GM23248 (cell line): Measurements from ENCODE around the gene ACTN4. TPM values are rescaled to one million over a fixed set of nuclear protein-coding genes. Genes with fewer than 3 reads are reported as not detected.
"Not testable (repeated sequence)": the region's sequence is repeated elsewhere in the genome, so short reads cannot be mapped to it uniquely, and the experiment has no call there.

Experiments
- DNase-seq: peaks from one replicate; pipeline ENCODE4 v3.0.0-alpha.2; 2015
- H2AFZ ChIP-seq: fragments of 200-600 bp; sonication (generic); 2 replicates; pipeline ENCODE4 v1.6.1; 2016; ENCODE audit warnings: antibody characterized with exemption
- H3F3A ChIP-seq: fragments of 200-600 bp; sonication (generic); 2 replicates; pipeline ENCODE4 v1.6.1; 2016; ENCODE audit warnings: mild to moderate bottlenecking, antibody characterized with exemption, mixed run types; ENCODE audit not compliant: insufficient read depth
- H3K27ac ChIP-seq: fragments of 200-600 bp; sonication (generic); 2 replicates; pipeline ENCODE4 v1.5.1; 2016; ENCODE audit warnings: mild to moderate bottlenecking
- H3K27me3 ChIP-seq: fragments of 200-600 bp; sonication (generic); replicated peaks from 2 replicates; pipeline ENCODE4 v1.6.1; 2016; ENCODE audit warnings: mild to moderate bottlenecking; ENCODE audit not compliant: insufficient read depth
- H3K36me3 ChIP-seq: fragments of 200-600 bp; sonication (generic); 2 replicates; pipeline ENCODE4 v1.6.1; 2016; ENCODE audit warnings: low read depth, mild to moderate bottlenecking
- H3K4me1 ChIP-seq: fragments of 200-600 bp; sonication (generic); 2 replicates; pipeline ENCODE4 v1.6.1; 2016; ENCODE audit warnings: mild to moderate bottlenecking; ENCODE audit not compliant: insufficient read depth
- H3K4me2 ChIP-seq: fragments of 200-600 bp; sonication (generic); one replicate; pipeline ENCODE4 v1.6.1; 2016; ENCODE audit warnings: mild to moderate bottlenecking; ENCODE audit not compliant: unreplicated experiment
- H3K4me3 ChIP-seq: fragments of 200-600 bp; sonication (generic); 2 replicates; pipeline ENCODE4 v1.5.1; 2016; ENCODE audit warnings: mild to moderate bottlenecking
- H3K79me2 ChIP-seq: fragments of 200-600 bp; sonication (generic); 2 replicates; pipeline ENCODE4 v1.6.1; 2016; ENCODE audit warnings: mild to moderate bottlenecking; ENCODE audit not compliant: insufficient read depth
- H3K9ac ChIP-seq: fragments of 200-600 bp; sonication (generic); 2 replicates; pipeline ENCODE4 v1.6.1; 2016; ENCODE audit warnings: mild to moderate bottlenecking
- H3K9me2 ChIP-seq: fragments of 200-600 bp; sonication (generic); 2 replicates; pipeline ENCODE4 v1.6.1; 2016; ENCODE audit warnings: mixed run types, mild to moderate bottlenecking, moderate library complexity; ENCODE audit not compliant: insufficient read depth
- H3K9me3 ChIP-seq: fragments of 200-600 bp; sonication (generic); one replicate; pipeline ENCODE4 v1.6.1; 2017; ENCODE audit warnings: low read depth
- H4K20me1 ChIP-seq: fragments of 200-600 bp; sonication (generic); 2 replicates; pipeline ENCODE4 v1.6.0; 2016; ENCODE audit not compliant: insufficient read depth
- EZH2 ChIP-seq: fragments of 200-600 bp; sonication (generic); IDR thresholded peaks from 2 replicates; pipeline ENCODE4 v1.6.1; 2018; ENCODE audit warnings: antibody characterized with exemption, mild to moderate bottlenecking; ENCODE audit not compliant: insufficient read depth, poor library complexity, severe bottlenecking
- EZH2phosphoT487 ChIP-seq: fragments of 200-600 bp; sonication (generic); IDR thresholded peaks from 2 replicates; pipeline ENCODE4 v1.6.1; 2018; ENCODE audit warnings: antibody characterized with exemption, moderate library complexity, mild to moderate bottlenecking, low read depth; ENCODE audit not compliant: insufficient read depth
- WGBS, 2 experiments: methylation state at CpG; one replicate each; pipeline ENCODE4 v1.1.6; 2015 to 2017; ENCODE audit warnings: low lambda C conversion rate in 2 of 2, low coverage in 1 of 2; ENCODE audit errors: missing lambda C conversion rate in 2 of 2; 5-methylcytosine and 5-hydroxymethylcytosine counted together
- in situ Hi-C: fragments of 300-500 bp; cut with MboI; formaldehyde crosslinking; loops from 2 replicates; pipeline ENCODE4 v1.15.0; 2020
- polyA plus RNA-seq: library from polyadenylated mRNA; unstranded; fragments of >200 nt; fragmentation: Nextera tagmentation; extraction: Ambion mirVana; gene quantifications from 2 replicates; pipeline ENCODE4 v1.2.1, GENCODE V29; 2016
- total RNA-seq: library from RNA; depleted of rRNA; stranded (reverse); fragments of >200 nt; shearing (Covaris generic); gene quantifications from 2 replicates; pipeline ENCODE4 v1.2.3, GENCODE V29; 2014

Gene ACTN4
- total and polyA plus RNA-seq, 2 experiments from 2014 or later = 84.6 to 477 TPM

DNA sequence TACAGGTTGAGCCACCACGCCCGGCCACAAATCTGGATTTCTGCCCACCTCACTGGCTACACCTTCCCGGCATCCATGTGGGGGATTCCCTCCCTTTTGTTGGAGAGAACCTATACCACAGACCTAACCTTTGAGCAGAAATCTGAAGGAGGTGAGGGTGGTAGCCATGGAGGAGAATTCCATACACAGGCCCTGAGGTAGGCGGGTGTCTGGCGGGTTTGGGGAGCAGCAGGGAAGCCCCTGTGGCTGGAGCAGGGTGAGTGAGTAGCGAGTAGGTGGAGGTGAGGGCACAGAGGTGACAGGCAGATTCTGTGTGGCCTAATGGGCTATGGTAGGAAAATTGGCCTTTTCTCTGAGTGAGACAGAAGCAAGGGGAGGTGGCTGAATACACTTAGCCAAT lies 17.9 kb upstream of the ACTN4 start:
- Histone ChIP-seq H3K36me3 (peaks cover 21% of the 10 kb centered on the region; the same call in 1 of the 2 replicates), H3K9ac (no peak overlapping the region), H3K9me3 (no peaks in the 10 kb centered on the region), H3F3A (0 out of 2 replicates have a peak, but pooled peaks cover 4% of the 10 kb centered on the region), H3K4me1 (no peaks in the 10 kb centered on the region), H4K20me1 (no peaks in the 10 kb centered on the region), H2AFZ (no peak overlapping the region), H3K27me3 (no peaks in the 10 kb centered on the region), H3K4me3 (no peak overlapping the region), H3K9me2 (no peaks in the 10 kb centered on the region), H3K79me2 (0 out of 2 replicates have a peak, but pooled peaks cover 5% of the 10 kb centered on the region), H3K27ac (no peak overlapping the region), H3K4me2 (no peak overlapping the region)
- TF ChIP-seq EZH2 = no peak
- TF ChIP-seq EZH2phosphoT487 = no peak
- in situ Hi-C loops = no loop called here
- WGBS, 2 experiments = 83 to 90% methylated on average over 6 of the region's 6 CpGs
- no peak for DNase-seq

DNA sequence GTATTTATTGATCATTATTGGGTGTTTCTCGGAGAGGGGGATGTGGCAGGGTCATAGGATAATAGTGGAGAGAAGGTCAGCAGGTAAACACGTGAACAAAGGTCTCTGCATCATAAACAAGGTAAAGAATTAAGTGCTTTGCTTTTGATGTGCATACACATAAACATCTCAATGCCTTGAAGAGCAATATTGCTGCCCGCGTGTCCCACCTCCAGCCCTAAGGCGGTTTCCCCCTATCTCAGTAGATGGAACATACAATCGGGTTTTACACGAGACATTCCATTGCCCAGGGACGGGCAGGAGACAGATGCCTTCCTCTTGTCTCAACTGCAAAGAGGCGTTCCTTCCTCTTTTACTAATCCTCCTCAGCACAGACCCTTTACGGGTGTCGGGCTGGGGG lies 16.1 kb upstream of the ACTN4 start:
- H3K36me3 ChIP-seq = peaks cover 10% of the 10 kb centered on the region; the same call in 1 of the 2 replicates
- H3K9me3 ChIP-seq, H3K4me3 ChIP-seq, H3K27ac ChIP-seq, H4K20me1 ChIP-seq, H3F3A ChIP-seq, DNase-seq, H3K27me3 ChIP-seq, H3K9me2 ChIP-seq, H3K79me2 ChIP-seq, H3K9ac ChIP-seq, H2AFZ ChIP-seq, H3K4me1 ChIP-seq, H3K4me2 ChIP-seq: not testable (repeated sequence)
- WGBS, 2 experiments = 91 to 95% methylated on average over 11 of the region's 11 CpGs
- in situ Hi-C loops = loop anchor here (10.0 kb wide), 1 partner anchor 216 kb away; no protein-coding TSS in a partner anchor

DNA sequence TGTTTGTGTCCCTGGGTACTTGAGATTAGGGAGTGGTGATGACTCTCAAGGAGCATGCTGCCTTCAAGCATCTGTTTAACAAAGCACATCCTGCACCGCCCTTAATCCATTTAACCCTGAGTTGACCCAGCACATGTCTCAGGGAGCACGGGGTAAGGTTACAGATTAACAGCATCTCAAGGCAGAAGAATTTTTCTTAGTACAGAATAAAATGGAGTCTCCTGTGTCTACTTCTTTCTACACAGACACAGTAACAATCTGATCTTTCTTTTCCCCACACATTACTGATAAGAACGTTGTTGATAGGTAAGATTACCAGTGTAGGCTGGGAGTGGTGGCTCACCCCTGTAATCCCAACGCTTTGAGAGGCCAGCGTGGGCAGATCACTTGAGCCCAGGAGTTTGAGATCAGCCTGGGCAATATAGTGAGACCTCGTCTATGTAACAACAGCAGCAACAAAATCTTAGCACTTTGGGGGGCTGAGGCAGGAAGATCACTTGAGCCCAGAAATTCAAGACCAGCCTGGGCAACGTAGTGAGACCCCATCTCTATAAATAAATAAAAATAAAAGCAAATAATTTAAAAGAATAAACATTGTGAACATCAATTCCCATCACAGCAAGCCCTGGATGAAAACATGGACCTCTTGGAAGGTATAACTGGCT lies 15.5 kb upstream of the ACTN4 start:
- H3K27ac ChIP-seq, H2AFZ ChIP-seq, DNase-seq, H3F3A ChIP-seq, H3K9me3 ChIP-seq, H3K4me3 ChIP-seq, H3K4me1 ChIP-seq, H3K4me2 ChIP-seq, H3K79me2 ChIP-seq, H3K9ac ChIP-seq, H3K9me2 ChIP-seq, H4K20me1 ChIP-seq, H3K27me3 ChIP-seq: not testable (repeated sequence)
- 80 to 84% methylated on average over 7 of the region's 7 CpGs for WGBS, 2 experiments
- in situ Hi-C loops = loop anchor here (10.0 kb wide), 1 partner anchor 217 kb away; no protein-coding TSS in a partner anchor
- H3K36me3 ChIP-seq = peaks cover 10% of the 10 kb centered on the region; the same call in 1 of the 2 replicates

DNA sequence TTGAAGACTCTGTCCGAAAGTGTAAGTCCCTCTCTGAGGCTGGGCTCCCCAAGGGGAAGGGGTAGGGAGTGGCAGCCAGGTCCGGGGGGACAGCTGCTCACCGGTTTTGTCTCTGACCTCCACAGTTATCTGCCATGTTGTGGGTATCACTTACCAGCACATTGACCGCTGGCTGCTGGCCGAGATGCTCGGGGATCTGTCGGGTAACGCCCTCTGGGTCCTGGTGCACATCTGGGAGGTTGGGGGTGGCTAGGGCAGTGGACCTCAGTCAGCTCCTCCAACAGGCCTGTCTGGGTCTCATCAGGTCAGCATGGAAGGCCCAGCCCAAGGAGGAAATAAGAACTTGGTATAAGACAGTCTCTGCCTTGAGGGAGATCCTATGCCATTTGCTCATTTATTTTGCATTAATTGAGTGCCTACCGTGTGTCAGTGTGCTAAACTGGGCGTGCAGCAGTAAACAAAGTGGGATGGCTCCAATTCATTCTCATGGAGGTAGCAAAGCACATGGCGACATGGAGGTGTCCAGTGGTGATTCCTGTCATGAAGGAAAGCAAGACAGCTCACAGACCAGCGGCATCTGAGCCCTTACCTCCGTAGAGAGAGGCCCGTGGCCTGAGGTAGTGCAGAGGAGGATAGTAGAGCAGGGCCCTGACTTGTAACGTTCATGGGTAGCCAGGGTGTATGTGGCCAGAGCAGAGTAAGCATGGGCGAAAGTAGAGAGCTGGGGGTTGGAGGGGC lies 14.8 kb upstream of the ACTN4 start:
- no peaks in the 10 kb centered on the region for H3K27me3 ChIP-seq
- peaks cover 10% of the 10 kb centered on the region; the same call in 1 of the 2 replicates for H3K36me3 ChIP-seq
- no peak overlapping the region for H2AFZ ChIP-seq
- H3K4me3 ChIP-seq = no peak overlapping the region
- TF ChIP-seq EZH2phosphoT487 (no peak), EZH2 (no peak)
- H3K9me3 ChIP-seq = no peaks in the 10 kb centered on the region
- H4K20me1 ChIP-seq = no peaks in the 10 kb centered on the region
- WGBS, 2 experiments = 92 to 94% methylated on average over 12 to 16 of the region's 16 CpGs
- H3K79me2 ChIP-seq = no peaks in the 10 kb centered on the region
- H3K9me2 ChIP-seq = no peaks in the 10 kb centered on the region
- H3K27ac ChIP-seq = no peak overlapping the region
- H3K4me2 ChIP-seq = no peak overlapping the region
- no peaks in the 10 kb centered on the region for H3K4me1 ChIP-seq
- in situ Hi-C loops = loop anchor here (10.0 kb wide), 1 partner anchor 218 kb away; no protein-coding TSS in a partner anchor
- 0 out of 2 replicates have a peak, but pooled peaks cover 4% of the 10 kb centered on the region for H3F3A ChIP-seq
- no peak overlapping the region for H3K9ac ChIP-seq
- DNase-seq = no peak
